HL-60 (cell line): ENCODE measurements around the gene HEY2.

ENCODE experiments used
- DNase-seq, 2 experiments: peaks; one replicate each; pipeline ENCODE4 v3.0.0-alpha.2; 2010 to 2020; ENCODE audit warnings: low read depth in 1 of 2, low spot score in 1 of 2
- H3K27ac ChIP-seq: fragments of 250-450 bp; sonication (Bioruptor Pico); replicated peaks from 2 replicates; pipeline ENCODE4 v1.5.1; 2020; ENCODE audit warnings: mild to moderate bottlenecking, moderate library complexity
- H3K27me3 ChIP-seq: fragments of 250-450 bp; sonication (Bioruptor Pico); 2 replicates; pipeline ENCODE4 v1.5.1; 2021; ENCODE audit warnings: mild to moderate bottlenecking, moderate library complexity; ENCODE audit not compliant: insufficient read depth, poor library complexity, severe bottlenecking
- H3K4me3 ChIP-seq: replicated peaks from 2 replicates; pipeline ENCODE4 v1.5.1; 2011; ENCODE audit warnings: mild to moderate bottlenecking, control low read depth, low read length; ENCODE audit not compliant: insufficient read depth
- CTCF ChIP-seq: IDR thresholded peaks from one replicate; pipeline ENCODE4 v1.5.1; 2011; ENCODE audit warnings: low read length, control low read depth, inconsistent platforms; ENCODE audit not compliant: insufficient read depth
- GABPA ChIP-seq: IDR thresholded peaks from 2 replicates; pipeline ENCODE4 v1.6.1; 2012; ENCODE audit warnings: low read depth
- POLR2AphosphoS5 ChIP-seq: IDR thresholded peaks from 2 replicates; pipeline ENCODE4 v1.6.1; 2012; ENCODE audit warnings: low read depth
- REST ChIP-seq: IDR thresholded peaks from 2 replicates; pipeline ENCODE4 v1.6.1; 2012; ENCODE audit warnings: low read depth; ENCODE audit not compliant: insufficient replicate concordance
- SPI1 ChIP-seq: IDR thresholded peaks from 2 replicates; pipeline ENCODE4 v1.6.1; 2012; ENCODE audit warnings: low read depth, mild to moderate bottlenecking, borderline replicate concordance

HEY2 gene

GRCh38 chr6:125779924-125780539 is 30.6 kb downstream of the HEY2 start:
- H3K27me3 ChIP-seq = no peaks in the 10 kb centered on the region
- H3K4me3 ChIP-seq = peak overlapping the region; percentile 64
- H3K27ac ChIP-seq = peak overlapping the region; percentile 93
- peak; percentile 89 to 91 for DNase-seq
- 0 out of 2 replicates have a peak, but pooled peaks have one; percentile 31 for TF ChIP-seq GABPA
- no peak for TF ChIP-seq POLR2AphosphoS5

- DNase-seq = peak; percentile 62 to 80
- Histone ChIP-seq H3K4me3 (peak overlapping the region; percentile 64), H3K27ac (peak overlapping the region; percentile 93), H3K27me3 (no peaks in the 10 kb centered on the region)
- TF ChIP-seq GABPA (peak; percentile 49), POLR2AphosphoS5 (peak; percentile 92), SPI1 (no peak), REST (peak; percentile 74), CTCF (no peak)
These were observed 31.3 kb downstream of the HEY2 start for GRCh38 chr6:125780540-125781313.

GRCh38 chr6:125781314-125781868 is 32.0 kb downstream of the HEY2 start:
- Histone ChIP-seq H3K4me3 (peak overlapping the region; percentile 64), H3K27me3 (no peaks in the 10 kb centered on the region), H3K27ac (peak overlapping the region; percentile 93)
- no peak for DNase-seq
- TF ChIP-seq CTCF = no peak
- TF ChIP-seq POLR2AphosphoS5 = no peak
- TF ChIP-seq REST = no peak
- TF ChIP-seq SPI1 = no peak
- no peak for TF ChIP-seq GABPA

GRCh38 chr6:125784365-125784764 is 34.9 kb downstream of the HEY2 start:
- Histone ChIP-seq H3K27ac (no peak overlapping the region), H3K4me3 (no peak overlapping the region), H3K27me3 (no peaks in the 10 kb centered on the region)
- no peak for TF ChIP-seq GABPA
- no peak for TF ChIP-seq CTCF
- TF ChIP-seq REST = no peak
- no peak for TF ChIP-seq POLR2AphosphoS5
- no peak for TF ChIP-seq SPI1
- DNase-seq = no peak
